HepG2 (cell line): ENCODE measurements around the gene SECTM1. TPM values are rescaled to one million over a fixed set of nuclear protein-coding genes. Genes with fewer than 3 reads are reported as not detected.

Experiments used
- FOXO1 ChIP-seq: sonication (generic); formaldehyde crosslinking; IDR thresholded peaks from 2 replicates; pipeline ENCODE4 v1.4.0; 2020; ENCODE audit warnings: missing genetic modification reagents
- HOXD1 ChIP-seq: sonication (generic); formaldehyde crosslinking; IDR thresholded peaks from 2 replicates; pipeline ENCODE4 v1.5.0; 2020; ENCODE audit warnings: missing genetic modification reagents
- STAT6 ChIP-seq: sonication (generic); formaldehyde crosslinking; IDR thresholded peaks from 2 replicates; pipeline ENCODE4 v1.4.0; 2020; ENCODE audit warnings: missing genetic modification reagents, mild to moderate bottlenecking, borderline replicate concordance
- TERF1 ChIP-seq: sonication (generic); formaldehyde crosslinking; IDR thresholded peaks from 2 replicates; pipeline ENCODE4 v1.8.0; 2022; ENCODE audit warnings: mild to moderate bottlenecking, missing genetic modification reagents, moderate library complexity
- THAP9 ChIP-seq: sonication (generic); formaldehyde crosslinking; IDR thresholded peaks from 2 replicates; pipeline ENCODE4; 2020; ENCODE audit warnings: missing genetic modification reagents, mild to moderate bottlenecking, borderline replicate concordance
- ZNF280B ChIP-seq: sonication (generic); formaldehyde crosslinking; IDR thresholded peaks from 2 replicates; pipeline ENCODE4 v1.5.0; 2020; ENCODE audit warnings: missing genetic modification reagents, mild to moderate bottlenecking, borderline replicate concordance
- ZNF337 ChIP-seq: sonication (generic); formaldehyde crosslinking; IDR thresholded peaks from 2 replicates; pipeline ENCODE4 v1.5.1; 2020; ENCODE audit warnings: missing genetic modification reagents, low read depth, mild to moderate bottlenecking, borderline replicate concordance
- ZNF691 ChIP-seq: sonication (generic); formaldehyde crosslinking; IDR thresholded peaks from 2 replicates; pipeline ENCODE4 v1.4.0; 2020; ENCODE audit warnings: missing genetic modification reagents, low read depth, mild to moderate bottlenecking, borderline replicate concordance
- polyA plus RNA-seq, 8 experiments: library from polyadenylated mRNA; depleted of rRNA in 3 of 8; stranded (reverse) in 7 of 8; unstranded in 1 of 8; fragments of >200 nt; fragmentation: Illumina TruSeq in 4 of 8; extraction: Trizol in 4 of 8; gene quantifications; 2 replicates each; pipeline versions ENCODE4 v1.2.1 to v1.2.3, GENCODE V29; 2011 to 2016; ENCODE audit warnings: low read depth in 4 of 8, missing spikeins in 1 of 8, mixed read lengths in 1 of 8; ENCODE audit not compliant: insufficient read depth in 1 of 8
- total RNA-seq, 5 experiments: library from RNA; depleted of rRNA; stranded (reverse); fragments of >200 nt; fragmentation: Illumina TruSeq; extraction: Trizol; gene quantifications; 2 replicates each; pipeline ENCODE4 v1.2.3, GENCODE V29; 2016; ENCODE audit warnings: low read depth in 1 of 5
- TF ChIP-seq, protein P1 (sequence below): sonication (generic); formaldehyde crosslinking; IDR thresholded peaks from 2 replicates; pipeline ENCODE4 v1.4.0; 2020; ENCODE audit warnings: mild to moderate bottlenecking, missing genetic modification reagents
- TF ChIP-seq, protein P2 (sequence below): fragments of 450-650 bp; IDR thresholded peaks from 2 replicates; pipeline ENCODE4 v1.6.1; 2017; ENCODE audit warnings: mild to moderate bottlenecking

SECTM1 gene
- total and polyA plus RNA-seq, 2 of the 13 experiments (the other 11 are each of a cell fraction or from before 2014, with no cell fraction given) = 3.5 to 5.3 TPM

GRCh38 chr17:82351713-82352488, 18.3 kb upstream of the SECTM1 start (continued):
- TF ChIP-seq STAT6 (CRISPR knock-in tag) = no peak; the same call in 1 of the 2 replicates
- TF ChIP-seq, protein P1, sequence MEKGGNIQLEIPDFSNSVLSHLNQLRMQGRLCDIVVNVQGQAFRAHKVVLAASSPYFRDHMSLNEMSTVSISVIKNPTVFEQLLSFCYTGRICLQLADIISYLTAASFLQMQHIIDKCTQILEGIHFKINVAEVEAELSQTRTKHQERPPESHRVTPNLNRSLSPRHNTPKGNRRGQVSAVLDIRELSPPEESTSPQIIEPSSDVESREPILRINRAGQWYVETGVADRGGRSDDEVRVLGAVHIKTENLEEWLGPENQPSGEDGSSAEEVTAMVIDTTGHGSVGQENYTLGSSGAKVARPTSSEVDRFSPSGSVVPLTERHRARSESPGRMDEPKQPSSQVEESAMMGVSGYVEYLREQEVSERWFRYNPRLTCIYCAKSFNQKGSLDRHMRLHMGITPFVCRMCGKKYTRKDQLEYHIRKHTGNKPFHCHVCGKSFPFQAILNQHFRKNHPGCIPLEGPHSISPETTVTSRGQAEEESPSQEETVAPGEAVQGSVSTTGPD = no peak; the same call in 1 of the 2 replicates
- TF ChIP-seq, protein P2, sequence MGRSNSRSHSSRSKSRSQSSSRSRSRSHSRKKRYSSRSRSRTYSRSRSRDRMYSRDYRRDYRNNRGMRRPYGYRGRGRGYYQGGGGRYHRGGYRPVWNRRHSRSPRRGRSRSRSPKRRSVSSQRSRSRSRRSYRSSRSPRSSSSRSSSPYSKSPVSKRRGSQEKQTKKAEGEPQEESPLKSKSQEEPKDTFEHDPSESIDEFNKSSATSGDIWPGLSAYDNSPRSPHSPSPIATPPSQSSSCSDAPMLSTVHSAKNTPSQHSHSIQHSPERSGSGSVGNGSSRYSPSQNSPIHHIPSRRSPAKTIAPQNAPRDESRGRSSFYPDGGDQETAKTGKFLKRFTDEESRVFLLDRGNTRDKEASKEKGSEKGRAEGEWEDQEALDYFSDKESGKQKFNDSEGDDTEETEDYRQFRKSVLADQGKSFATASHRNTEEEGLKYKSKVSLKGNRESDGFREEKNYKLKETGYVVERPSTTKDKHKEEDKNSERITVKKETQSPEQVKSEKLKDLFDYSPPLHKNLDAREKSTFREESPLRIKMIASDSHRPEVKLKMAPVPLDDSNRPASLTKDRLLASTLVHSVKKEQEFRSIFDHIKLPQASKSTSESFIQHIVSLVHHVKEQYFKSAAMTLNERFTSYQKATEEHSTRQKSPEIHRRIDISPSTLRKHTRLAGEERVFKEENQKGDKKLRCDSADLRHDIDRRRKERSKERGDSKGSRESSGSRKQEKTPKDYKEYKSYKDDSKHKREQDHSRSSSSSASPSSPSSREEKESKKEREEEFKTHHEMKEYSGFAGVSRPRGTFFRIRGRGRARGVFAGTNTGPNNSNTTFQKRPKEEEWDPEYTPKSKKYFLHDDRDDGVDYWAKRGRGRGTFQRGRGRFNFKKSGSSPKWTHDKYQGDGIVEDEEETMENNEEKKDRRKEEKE = no peak
- TF ChIP-seq ZNF337 (CRISPR knock-in tag) = no peak
- no peak for TF ChIP-seq TERF1 (CRISPR knock-in tag)
- TF ChIP-seq THAP9 = peak; percentile 53
- TF ChIP-seq ZNF691 (CRISPR knock-in tag) = peak; percentile 55; the same call in 1 of the 2 replicates
- no peak for TF ChIP-seq HOXD1
- TF ChIP-seq FOXO1 (CRISPR knock-in tag) = 0 out of 2 replicates have a peak, but pooled peaks have one; percentile 9
- TF ChIP-seq ZNF280B (CRISPR knock-in tag) = no peak
